H9 (cell line): ENCODE data around the gene SEC61A2. TPM values are rescaled to one million over a fixed set of nuclear protein-coding genes. Genes with fewer than 3 reads are reported as not detected.

Experiments used
- DNase-seq: peaks from one replicate; pipeline ENCODE4 v3.0.0-alpha.2; 2017
- H2AFZ ChIP-seq: one replicate; pipeline ENCODE4 v1.6.1; 2013; ENCODE audit warnings: mild to moderate bottlenecking, low read length, control low read depth, moderate library complexity
- H2AK5ac ChIP-seq: 2 replicates; pipeline ENCODE4 v1.6.1; 2013; ENCODE audit warnings: low read length, control low read depth, mixed read lengths; ENCODE audit not compliant: insufficient read length
- H2BK120ac ChIP-seq: one replicate; pipeline ENCODE4 v1.6.1; 2013; ENCODE audit warnings: low read depth, mild to moderate bottlenecking, low read length, control low read depth, inconsistent platforms; ENCODE audit not compliant: poor library complexity, severe bottlenecking
- H2BK12ac ChIP-seq: 2 replicates; pipeline ENCODE4 v1.6.1; 2013; ENCODE audit warnings: low read length, control low read depth, mixed read lengths, low read depth; ENCODE audit not compliant: insufficient read length
- H2BK15ac ChIP-seq: 2 replicates; pipeline ENCODE4 v1.6.1; 2013; ENCODE audit warnings: low read depth, low read length, control low read depth
- H2BK20ac ChIP-seq: one replicate; pipeline ENCODE4 v1.6.1; 2013; ENCODE audit warnings: low read depth, mild to moderate bottlenecking, low read length, control low read depth, inconsistent platforms; ENCODE audit not compliant: poor library complexity, severe bottlenecking
- H2BK5ac ChIP-seq: 2 replicates; pipeline ENCODE4 v1.6.1; 2013; ENCODE audit warnings: low read length, control low read depth, mixed read lengths; ENCODE audit not compliant: insufficient read length
- H3K14ac ChIP-seq: 2 replicates; pipeline ENCODE4 v1.6.1; 2013; ENCODE audit warnings: low read length, control low read depth; ENCODE audit not compliant: insufficient read depth
- H3K18ac ChIP-seq: 2 replicates; pipeline ENCODE4 v1.6.1; 2013; ENCODE audit warnings: low read depth, mild to moderate bottlenecking, mixed read lengths, low read length, control low read depth; ENCODE audit not compliant: insufficient read length
- H3K23ac ChIP-seq: 2 replicates; pipeline ENCODE4 v1.6.1; 2013; ENCODE audit warnings: low read length, control low read depth, mixed read lengths, low read depth; ENCODE audit not compliant: insufficient read length
- H3K23me2 ChIP-seq: 2 replicates; pipeline ENCODE4 v1.6.1; 2013; ENCODE audit warnings: low read depth, mild to moderate bottlenecking, mixed read lengths, low read length, control low read depth; ENCODE audit not compliant: insufficient read length, poor library complexity, severe bottlenecking
- H3K27ac ChIP-seq: 2 replicates; pipeline ENCODE4 v1.5.1; 2013; ENCODE audit warnings: low read length, control low read depth, mixed read lengths, low read depth; ENCODE audit not compliant: insufficient read length
- H3K27me3 ChIP-seq: 2 replicates; pipeline ENCODE4 v1.6.1; 2013; ENCODE audit warnings: low read length, control low read depth, inconsistent platforms; ENCODE audit not compliant: insufficient read depth
- H3K4ac ChIP-seq: 2 replicates; pipeline ENCODE4 v1.6.1; 2013; ENCODE audit warnings: low read depth, mild to moderate bottlenecking, control low read depth, inconsistent platforms, low read length, moderate library complexity
- H3K4me1 ChIP-seq: 2 replicates; pipeline ENCODE4 v1.6.1; 2013; ENCODE audit warnings: low read length, control low read depth, inconsistent platforms; ENCODE audit not compliant: insufficient read depth
- H3K4me2 ChIP-seq: 2 replicates; pipeline ENCODE4 v1.6.1; 2013; ENCODE audit warnings: low read length, control low read depth, mixed read lengths; ENCODE audit not compliant: insufficient read length, insufficient read depth
- H3K56ac ChIP-seq: 2 replicates; pipeline ENCODE4 v1.6.1; 2013; ENCODE audit warnings: low read depth, mild to moderate bottlenecking, mixed read lengths, low read length, control low read depth; ENCODE audit not compliant: insufficient read length
- H3K79me1 ChIP-seq: 2 replicates; pipeline ENCODE4 v1.6.1; 2013; ENCODE audit warnings: low read depth, mild to moderate bottlenecking, moderate library complexity, low read length, control low read depth, inconsistent platforms; ENCODE audit not compliant: insufficient read depth, poor library complexity, severe bottlenecking
- H3K79me2 ChIP-seq: 2 replicates; pipeline ENCODE4 v1.6.1; 2013; ENCODE audit warnings: low read length, control low read depth, inconsistent platforms; ENCODE audit not compliant: insufficient read depth
- H3K9ac ChIP-seq: 2 replicates; pipeline ENCODE4 v1.6.1; 2013; ENCODE audit warnings: low read length, control low read depth, mixed read lengths; ENCODE audit not compliant: insufficient read length; ENCODE audit errors: extremely low read depth
- H3K9me3 ChIP-seq: one replicate; pipeline ENCODE4 v1.6.1; 2013; ENCODE audit warnings: low read depth, low read length, inconsistent platforms; ENCODE audit not compliant: control insufficient read depth
- H3T11ph ChIP-seq: one replicate; pipeline ENCODE4 v1.6.1; 2013; ENCODE audit warnings: mild to moderate bottlenecking, low read length, control low read depth, inconsistent platforms
- H4K20me1 ChIP-seq: one replicate; pipeline ENCODE4 v1.6.1; 2013; ENCODE audit not compliant: control insufficient read depth, insufficient read length, insufficient read depth
- H4K5ac ChIP-seq: 2 replicates; pipeline ENCODE4 v1.6.1; 2013; ENCODE audit warnings: low read depth, mild to moderate bottlenecking, mixed read lengths, low read length, control low read depth; ENCODE audit not compliant: insufficient read length
- H4K8ac ChIP-seq: replicated peaks from 2 replicates; pipeline ENCODE4 v1.6.1; 2013; ENCODE audit warnings: low read length, control low read depth, mixed read lengths, low read depth; ENCODE audit not compliant: insufficient read length
- H4K91ac ChIP-seq: 2 replicates; pipeline ENCODE4 v1.6.1; 2013; ENCODE audit warnings: low read depth, mild to moderate bottlenecking, moderate library complexity, mixed read lengths, low read length, control low read depth; ENCODE audit not compliant: insufficient read length
- H3K27ac Mint-ChIP-seq, 3 experiments: 2 replicates in 2 of 3; 3 replicates in 1 of 3; pipeline ENCODE4 v1.8.0; 2020 to 2021; ENCODE audit warnings: mixed read lengths in 3 of 3, mild to moderate bottlenecking in 1 of 3, moderate library complexity in 1 of 3
- H3K27me3 Mint-ChIP-seq: 2 replicates; pipeline ENCODE4 v1.8.0; 2021; ENCODE audit warnings: low read depth, mild to moderate bottlenecking, moderate library complexity, mixed read lengths
- H3K36me3 Mint-ChIP-seq, 3 experiments: 2 replicates in 2 of 3; 3 replicates in 1 of 3; pipeline ENCODE4 v1.8.0; 2020 to 2021; ENCODE audit warnings: low read depth in 3 of 3, mixed read lengths in 3 of 3; ENCODE audit not compliant: insufficient read depth in 1 of 3
- H3K4me1 Mint-ChIP-seq, 2 experiments: 2 replicates each; pipeline ENCODE4 v1.8.0; 2020; ENCODE audit warnings: mixed read lengths in 2 of 2
- H3K4me3 Mint-ChIP-seq, 2 experiments: 2 replicates in 1 of 2; 3 replicates in 1 of 2; pipeline ENCODE4 v1.8.0; 2020 to 2021; ENCODE audit warnings: mild to moderate bottlenecking in 2 of 2, mixed read lengths in 2 of 2, moderate library complexity in 1 of 2
- H3K9me3 Mint-ChIP-seq, 2 experiments: 2 replicates in 1 of 2; 3 replicates in 1 of 2; pipeline ENCODE4 v1.8.0; 2020; ENCODE audit warnings: mild to moderate bottlenecking in 2 of 2, mixed read lengths in 2 of 2, moderate library complexity in 1 of 2
- WGBS: extraction: QIAGEN DNeasy Blood & Tissue Kit; methylation state at CpG from one replicate; pipeline ENCODE4 v1.1.7; 2013; ENCODE audit warnings: missing lambda C conversion rate, low lambda C conversion rate, mixed read lengths; ENCODE audit not compliant: insufficient read length; ENCODE audit errors: extremely low coverage; 5-methylcytosine and 5-hydroxymethylcytosine counted together
- total RNA-seq: library from RNA; stranded (reverse); gene quantifications from 2 replicates; pipeline ENCODE4 v1.2.1, GENCODE V29; 2021
- TF ChIP-seq, protein P1 (sequence below): fragments of 200-600 bp; sonication (generic); conservative IDR thresholded peaks from 3 replicates; pipeline ENCODE4 v1.8.0; 2021; ENCODE audit warnings: antibody characterized with exemption, mild to moderate bottlenecking

Gene SEC61A2
- total RNA-seq, 1 experiment from 2014 or later, result 13.9 TPM

DNA sequence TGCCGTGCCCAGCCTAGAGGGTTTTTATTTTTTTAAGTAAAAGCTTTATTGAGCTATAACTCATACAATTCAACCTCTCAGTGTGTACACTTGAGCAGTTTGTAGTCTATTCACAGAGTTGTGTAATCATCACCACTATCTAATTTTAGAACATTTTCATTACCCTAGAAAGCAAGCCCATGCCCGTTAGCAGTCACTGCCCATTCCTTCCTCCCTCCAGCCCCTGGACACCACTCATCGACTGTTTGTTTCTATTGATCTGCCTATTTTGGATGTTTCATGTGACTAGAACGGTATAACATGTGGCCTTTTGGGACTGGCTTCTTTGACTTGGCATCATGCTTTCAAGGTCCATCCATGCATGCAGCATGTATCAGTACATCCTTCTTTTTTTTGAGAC, 25.7 kb upstream of the SEC61A2 start:
- Histone ChIP-seq H2BK120ac (no peak overlapping the region), H3K56ac (no peak overlapping the region), H2AK5ac (no peak overlapping the region), H3K4ac (no peak overlapping the region), H4K91ac (no peak overlapping the region), H3K14ac (no peak overlapping the region), H3K23ac (no peak overlapping the region), H4K8ac (no peak overlapping the region), H3K9me3 (no peaks in the 10 kb centered on the region), H4K20me1 (no peaks in the 10 kb centered on the region), H3K18ac (no peak overlapping the region), H2BK5ac (no peak overlapping the region), H3K27ac (no peak overlapping the region), H2BK12ac (no peak overlapping the region), H3K4me1 (no peaks in the 10 kb centered on the region), H4K5ac (no peak overlapping the region), H2BK15ac (no peak overlapping the region), H3K4me2 (no peak overlapping the region), H3K23me2 (no peaks in the 10 kb centered on the region), H2BK20ac (no peak overlapping the region), H3K27me3 (no peaks in the 10 kb centered on the region), H3K79me1 (no peaks in the 10 kb centered on the region), H2AFZ (no peak overlapping the region), H3K79me2 (no peaks in the 10 kb centered on the region), H3K9ac (no peak overlapping the region), H3T11ph (no peak overlapping the region)
- Mint-ChIP-seq H3K9me3 (no peaks in the 10 kb centered on the region), H3K27ac (no peak overlapping the region), H3K4me3 (no peak overlapping the region), H3K36me3 (peaks cover 46 to 92% (median 86%) of the 10 kb centered on the region in 3 experiments), H3K4me1 (no peaks in the 10 kb centered on the region), H3K27me3 (no peaks in the 10 kb centered on the region; the same call in 1 of the 2 replicates)
- no CpG with 5 or more reads among the region's 4 CpGs for WGBS
- TF ChIP-seq, protein P1, sequence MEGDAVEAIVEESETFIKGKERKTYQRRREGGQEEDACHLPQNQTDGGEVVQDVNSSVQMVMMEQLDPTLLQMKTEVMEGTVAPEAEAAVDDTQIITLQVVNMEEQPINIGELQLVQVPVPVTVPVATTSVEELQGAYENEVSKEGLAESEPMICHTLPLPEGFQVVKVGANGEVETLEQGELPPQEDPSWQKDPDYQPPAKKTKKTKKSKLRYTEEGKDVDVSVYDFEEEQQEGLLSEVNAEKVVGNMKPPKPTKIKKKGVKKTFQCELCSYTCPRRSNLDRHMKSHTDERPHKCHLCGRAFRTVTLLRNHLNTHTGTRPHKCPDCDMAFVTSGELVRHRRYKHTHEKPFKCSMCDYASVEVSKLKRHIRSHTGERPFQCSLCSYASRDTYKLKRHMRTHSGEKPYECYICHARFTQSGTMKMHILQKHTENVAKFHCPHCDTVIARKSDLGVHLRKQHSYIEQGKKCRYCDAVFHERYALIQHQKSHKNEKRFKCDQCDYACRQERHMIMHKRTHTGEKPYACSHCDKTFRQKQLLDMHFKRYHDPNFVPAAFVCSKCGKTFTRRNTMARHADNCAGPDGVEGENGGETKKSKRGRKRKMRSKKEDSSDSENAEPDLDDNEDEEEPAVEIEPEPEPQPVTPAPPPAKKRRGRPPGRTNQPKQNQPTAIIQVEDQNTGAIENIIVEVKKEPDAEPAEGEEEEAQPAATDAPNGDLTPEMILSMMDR, result no peak
- no peak for DNase-seq
